Uterus (tissue), 4 donors: ENCODE results near the gene SPDEF. TPM values are rescaled to one million over a fixed set of nuclear protein-coding genes. Genes with fewer than 3 reads are reported as not detected.

Experiments used
- DNase-seq, 2 donors: peaks; one replicate each; pipeline ENCODE4 v3.0.0-alpha.2; 2019 to 2020
- H3K27ac ChIP-seq, 2 donors: fragments of 200-600 bp; sonication (generic); 1 replicate in 1 of 2; 2 replicates in 1 of 2; pipeline ENCODE4 v1.5.1; 2016 to 2018
- H3K27me3 ChIP-seq, 2 donors: fragments of 200-600 bp; sonication (generic); one replicate each; pipeline ENCODE4 v1.5.1; 2018 to 2019; ENCODE audit warnings: control low read depth in 1 of 2
- H3K36me3 ChIP-seq, 2 donors: fragments of 200-600 bp; sonication (generic); one replicate each; pipeline ENCODE4 v1.5.1; 2019; ENCODE audit warnings: control low read depth in 1 of 2
- H3K4me1 ChIP-seq, 2 donors: fragments of 200-600 bp; sonication (generic); one replicate each; pipeline ENCODE4 v1.5.1; 2018 to 2019; ENCODE audit warnings: control low read depth in 1 of 2
- H3K4me3 ChIP-seq, 2 donors: fragments of 200-600 bp; sonication (generic); 1 replicate in 1 of 2; 2 replicates in 1 of 2; pipeline ENCODE4 v1.5.1; 2018 to 2019; ENCODE audit warnings: mild to moderate bottlenecking in 1 of 2
- H3K9me3 ChIP-seq, 2 donors: fragments of 200-600 bp; sonication (generic); one replicate each; pipeline ENCODE4 v1.5.1; 2019; ENCODE audit warnings: control low read depth in 1 of 2
- CTCF ChIP-seq, 4 experiments: fragments of 200-600 bp in 2 of 4; fragments of 450-650 bp in 2 of 4; sonication (generic) in 2 of 4; IDR thresholded peaks; one replicate each; pipeline ENCODE4 v1.5.1; 2016 to 2019; ENCODE audit warnings: antibody characterized with exemption in 4 of 4, mild to moderate bottlenecking in 2 of 4, moderate library complexity in 1 of 4
- POLR2A ChIP-seq, 2 donors: fragments of 450-650 bp; IDR thresholded peaks; one replicate each; pipeline ENCODE4 v1.6.1; 2016; ENCODE audit warnings: antibody characterized with exemption in 2 of 2, mild to moderate bottlenecking in 1 of 2, moderate library complexity in 1 of 2
- intact Hi-C: fragments of 100-400 bp; cut with DNase I; formaldehyde crosslinking; loops from one replicate; pipeline ENCODE4 v1.15.1; 2023; ENCODE audit warnings: low total_unique reads
- total RNA-seq, 4 donors: library from RNA; depleted of rRNA in 3 of 4; stranded (reverse); fragments of >200 nt in 3 of 4; gene quantifications; one replicate each; pipeline versions ENCODE4 v1.1.0 to v1.2.4, GENCODE V29; 2014 to 2023
- donor health status: DM: yes; HTN: yes; CAD: no.

The SPDEF gene
- total RNA-seq, 4 donors from 2014 or later, result 0.52 to 1.5 TPM; not detected in 2

GRCh38 chr6:34569361-34569973, 13.3 kb upstream of the SPDEF start:
- Histone ChIP-seq H3K27me3 (no peaks in the 10 kb centered on the region), H3K27ac (no peak overlapping the region), H3K4me3 (no peak overlapping the region), H3K9me3 (no peaks in the 10 kb centered on the region), H3K4me1 (no peaks in the 10 kb centered on the region), H3K36me3 (no peaks in the 10 kb centered on the region)
- DNase-seq, result no peak
- TF ChIP-seq CTCF (IDR thresholded peaks at IDR 0.05), result no peak
- no peak for TF ChIP-seq POLR2A (IDR thresholded peaks at IDR 0.05)
- intact Hi-C loops, result no loop called here

- no peak for TF ChIP-seq CTCF (IDR thresholded peaks at IDR 0.05)
- no peak for TF ChIP-seq POLR2A (IDR thresholded peaks at IDR 0.05)
- Histone ChIP-seq H3K27me3 (no peaks in the 10 kb centered on the region), H3K36me3 (no peaks in the 10 kb centered on the region), H3K9me3 (no peaks in the 10 kb centered on the region), H3K4me3 (no peak overlapping the region), H3K27ac (no peak overlapping the region), H3K4me1 (no peaks in the 10 kb centered on the region)
- intact Hi-C loops, result no loop called here
- no peak for DNase-seq
Measured at GRCh38 chr6:34568341-34569201, 12.4 kb upstream of the SPDEF start.

- H3K27ac ChIP-seq, result no peak overlapping the region
Measured at GRCh38 chr6:34566830-34567546, 10.9 kb upstream of the SPDEF start.

GRCh38 chr6:34565722-34566137, 9.6 kb upstream of the SPDEF start:
- H3K27ac ChIP-seq, result no peak overlapping the region
- no peaks in the 10 kb centered on the region for H3K9me3 ChIP-seq
- intact Hi-C loops, result no loop called here
- H3K4me1 ChIP-seq, result no peaks in the 10 kb centered on the region
- no peak for DNase-seq
- no peaks in the 10 kb centered on the region for H3K36me3 ChIP-seq
- H3K4me3 ChIP-seq, result no peak overlapping the region
- no peaks in the 10 kb centered on the region for H3K27me3 ChIP-seq
- no peak for TF ChIP-seq POLR2A (IDR thresholded peaks at IDR 0.05)

More at GRCh38 chr6:34566830-34567546, 10.9 kb upstream of the SPDEF start:
- intact Hi-C loops, result no loop called here
- Histone ChIP-seq H3K27me3 (no peaks in the 10 kb centered on the region), H3K9me3 (no peaks in the 10 kb centered on the region), H3K4me3 (no peak overlapping the region), H3K4me1 (no peaks in the 10 kb centered on the region), H3K36me3 (no peaks in the 10 kb centered on the region)
- no peak for DNase-seq
- TF ChIP-seq CTCF (IDR thresholded peaks at IDR 0.05) (no peak), POLR2A (IDR thresholded peaks at IDR 0.05) (no peak)

- H3K27me3 ChIP-seq, result no peaks in the 10 kb centered on the region
- intact Hi-C loops, result no loop called here
- no peaks in the 10 kb centered on the region for H3K4me1 ChIP-seq
- no peak for DNase-seq
- no peaks in the 10 kb centered on the region for H3K9me3 ChIP-seq
- H3K27ac ChIP-seq, result no peak overlapping the region
- H3K4me3 ChIP-seq, result no peak overlapping the region
- H3K36me3 ChIP-seq, result no peaks in the 10 kb centered on the region
- TF ChIP-seq CTCF (IDR thresholded peaks at IDR 0.05), result no peak
- no peak for TF ChIP-seq POLR2A (IDR thresholded peaks at IDR 0.05)
Measured at GRCh38 chr6:34564181-34564580, 8.1 kb upstream of the SPDEF start.
